HL-60 (cell line): ENCODE results near the gene CHIC1.
"Not testable (repeated sequence)": the region's sequence is repeated elsewhere in the genome, so short reads cannot be mapped to it uniquely, and the experiment has no call there.

Source experiments
- DNase-seq, 2 experiments: peaks; one replicate each; pipeline ENCODE4 v3.0.0-alpha.2; 2010 to 2020; ENCODE audit warnings: low read depth in 1 of 2, low spot score in 1 of 2
- H3K27ac ChIP-seq: fragments of 250-450 bp; sonication (Bioruptor Pico); replicated peaks from 2 replicates; pipeline ENCODE4 v1.5.1; 2020; ENCODE audit warnings: mild to moderate bottlenecking, moderate library complexity
- H3K27me3 ChIP-seq: fragments of 250-450 bp; sonication (Bioruptor Pico); 2 replicates; pipeline ENCODE4 v1.5.1; 2021; ENCODE audit warnings: mild to moderate bottlenecking, moderate library complexity; ENCODE audit not compliant: insufficient read depth, poor library complexity, severe bottlenecking
- H3K4me3 ChIP-seq: replicated peaks from 2 replicates; pipeline ENCODE4 v1.5.1; 2011; ENCODE audit warnings: mild to moderate bottlenecking, control low read depth, low read length; ENCODE audit not compliant: insufficient read depth
- CTCF ChIP-seq: IDR thresholded peaks from one replicate; pipeline ENCODE4 v1.5.1; 2011; ENCODE audit warnings: low read length, control low read depth, inconsistent platforms; ENCODE audit not compliant: insufficient read depth
- GABPA ChIP-seq: IDR thresholded peaks from 2 replicates; pipeline ENCODE4 v1.6.1; 2012; ENCODE audit warnings: low read depth
- POLR2AphosphoS5 ChIP-seq: IDR thresholded peaks from 2 replicates; pipeline ENCODE4 v1.6.1; 2012; ENCODE audit warnings: low read depth
- REST ChIP-seq: IDR thresholded peaks from 2 replicates; pipeline ENCODE4 v1.6.1; 2012; ENCODE audit warnings: low read depth; ENCODE audit not compliant: insufficient replicate concordance
- SPI1 ChIP-seq: IDR thresholded peaks from 2 replicates; pipeline ENCODE4 v1.6.1; 2012; ENCODE audit warnings: low read depth, mild to moderate bottlenecking, borderline replicate concordance
- long read RNA-seq: library from polyadenylated mRNA; unstranded; transcript quantifications from one replicate; pipeline ENCODE4 v2.0.0, GENCODE V29; 2020

Gene CHIC1
- long read RNA-seq, result 0 reads

- H3K27ac ChIP-seq, result no peak within 1 kb of the TSS
- H3K27me3 ChIP-seq, result peaks cover 5% of the 10 kb centered on the region
- TF ChIP-seq GABPA (no peak), POLR2AphosphoS5 (no peak), SPI1 (no peak), CTCF (no peak), REST (no peak)
- peak within 1 kb of the TSS; percentile 13 for H3K4me3 ChIP-seq
- DNase-seq, result peak in 1 of 2 experiments; percentile 2
These were observed at the start of gene CHIC1 for GRCh38 chrX:73562984-73563737. Gene CHIC1 (plus strand): TSS chrX:73563197. CDS start chrX:73563285, 88 bp downstream.

DNA sequence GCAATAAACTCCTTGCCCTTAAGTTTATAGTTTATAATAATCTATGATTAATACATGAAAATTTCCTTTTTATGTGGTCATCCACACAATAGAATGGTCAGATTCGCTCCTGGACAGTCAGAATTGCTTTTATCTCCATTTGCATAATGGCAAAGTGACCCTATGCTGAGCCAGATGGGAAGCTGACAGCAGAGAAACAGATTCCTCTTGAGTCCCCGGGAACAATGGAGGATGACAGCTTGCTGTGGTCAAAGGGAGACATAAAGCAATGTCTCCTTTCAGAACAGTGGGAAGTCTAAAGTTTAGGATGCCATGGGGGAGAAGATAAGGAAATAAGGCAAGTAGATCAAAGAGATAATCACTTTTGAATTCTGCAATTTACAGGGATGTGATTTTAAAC lies 40.2 kb upstream of the CHIC1 start:
- DNase-seq, H3K27ac ChIP-seq, H3K27me3 ChIP-seq, H3K4me3 ChIP-seq: not testable (repeated sequence)

DNA sequence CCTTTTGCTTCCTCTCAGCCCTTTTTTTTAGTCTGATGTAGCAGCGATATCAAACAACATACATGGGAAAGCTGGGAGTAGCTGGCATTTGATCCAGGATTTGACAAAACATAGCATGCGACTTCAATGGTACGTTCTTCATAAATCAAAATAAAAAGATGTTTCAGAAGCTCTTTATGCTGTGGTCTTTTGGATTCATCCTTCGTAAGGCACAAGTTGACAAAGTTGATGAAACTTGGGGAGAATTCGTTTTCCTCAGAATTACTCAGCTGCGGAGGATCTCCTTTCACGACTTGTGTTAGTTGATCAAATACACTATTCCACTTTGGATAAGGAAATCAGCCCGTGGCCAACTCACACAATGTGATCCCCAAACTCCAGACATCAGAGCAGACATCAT lies 38.1 kb upstream of the CHIC1 start:
- TF ChIP-seq POLR2AphosphoS5 (no peak), SPI1 (no peak), REST (no peak), GABPA (no peak), CTCF (no peak)
- H3K27ac ChIP-seq, result no peak overlapping the region
- DNase-seq, result no peak
- H3K27me3 ChIP-seq, result no peaks in the 10 kb centered on the region
- no peak overlapping the region for H3K4me3 ChIP-seq

DNA sequence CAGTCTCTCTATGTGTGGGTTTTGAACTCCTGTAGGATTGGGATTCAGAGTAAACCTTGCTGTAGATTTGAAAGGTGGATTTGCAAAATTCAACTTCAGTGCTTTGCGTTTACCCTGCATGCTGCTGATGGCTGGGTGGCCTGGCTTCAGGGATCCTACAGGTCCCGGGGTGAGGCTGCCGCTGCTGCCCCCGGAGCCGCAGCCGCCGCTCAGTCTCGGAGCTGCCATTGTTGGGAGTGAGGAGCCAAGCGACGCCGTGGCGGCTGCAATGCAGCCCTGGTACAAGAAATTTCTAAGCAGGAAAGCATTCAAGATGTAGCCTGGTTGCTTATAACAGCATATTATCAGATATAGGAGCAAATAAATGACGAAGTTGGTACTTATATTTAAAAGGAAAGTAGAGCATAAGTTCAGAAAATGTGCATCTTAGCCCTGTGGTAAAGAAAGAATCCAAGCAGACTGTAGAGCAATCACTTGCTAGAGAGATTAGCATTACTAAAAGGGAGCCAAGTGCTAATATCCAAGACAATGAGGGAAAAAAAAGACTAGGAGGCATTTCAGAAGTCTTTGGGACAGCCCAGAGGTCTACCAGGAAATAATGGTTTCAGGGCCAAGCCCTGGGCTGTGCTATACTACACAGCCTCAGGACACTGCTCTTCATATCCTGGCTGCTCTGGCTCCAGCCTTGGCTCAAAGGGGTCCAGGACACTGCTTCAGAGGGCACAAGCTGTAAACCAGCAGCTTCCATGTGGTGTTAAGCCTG lies 36.9 kb upstream of the CHIC1 start:
- H3K27ac ChIP-seq, result no peak overlapping the region
- no peak overlapping the region for H3K4me3 ChIP-seq
- TF ChIP-seq SPI1, result no peak
- no peak for TF ChIP-seq POLR2AphosphoS5
- TF ChIP-seq CTCF, result no peak
- TF ChIP-seq GABPA, result no peak
- no peak for TF ChIP-seq REST
- no peaks in the 10 kb centered on the region for H3K27me3 ChIP-seq
- DNase-seq, result no peak

DNA sequence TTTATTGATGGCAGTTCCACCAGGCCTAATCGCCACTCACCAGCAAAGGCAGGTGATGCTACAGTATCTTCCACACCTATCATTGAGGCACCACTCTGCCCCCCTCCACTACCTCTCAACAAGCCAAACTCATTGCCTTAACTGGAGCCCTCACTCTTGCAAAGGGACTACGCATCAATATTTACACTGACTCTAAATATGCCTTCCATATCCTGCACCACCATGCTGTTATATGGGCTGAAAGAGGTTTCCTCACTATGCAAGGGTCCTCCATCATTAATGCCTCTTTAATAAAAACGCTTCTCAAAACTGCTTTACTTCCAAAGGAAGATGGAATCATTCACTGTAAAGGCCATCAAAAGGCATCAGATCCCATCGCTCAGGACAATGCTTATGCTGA lies 31.3 kb upstream of the CHIC1 start:
- not testable (repeated sequence) for H3K4me3 ChIP-seq, H3K27me3 ChIP-seq, DNase-seq, H3K27ac ChIP-seq
